Calu3 (cell line): Measurements from ENCODE around the gene SERPINA12. TPM values are rescaled to one million over a fixed set of nuclear protein-coding genes. Genes with fewer than 3 reads are reported as not detected.

Experiments
- BruUV-seq: library from RNA; stranded (reverse); fragments of 400-500 nt; replicated peaks from 2 replicates; lab custom pipeline; 2021; lab: Mats Ljungman, UMichigan
- CTCF ChIA-PET: fragments of 300-600 bp; sonication (Branson Sonifier 250); formaldehyde crosslinking; loops from one replicate; lab custom pipeline; 2022; ENCODE audit warnings: antibody characterized with exemption; lab: Charles Lee
- DNase-seq: peaks from one replicate; pipeline ENCODE4 v3.0.0; 2022
- H3K27ac Mint-ChIP-seq: one replicate; pipeline ENCODE4 v1.8.0; 2022; ENCODE audit warnings: mixed read lengths; ENCODE audit not compliant: unreplicated experiment
- H3K27me3 Mint-ChIP-seq: one replicate; pipeline ENCODE4 v1.8.0; 2022; ENCODE audit warnings: mixed read lengths; ENCODE audit not compliant: unreplicated experiment
- H3K36me3 Mint-ChIP-seq: one replicate; pipeline ENCODE4 v1.8.0; 2022; ENCODE audit warnings: mild to moderate bottlenecking, moderate library complexity, mixed read lengths; ENCODE audit not compliant: insufficient read depth, unreplicated experiment
- H3K4me1 Mint-ChIP-seq: one replicate; pipeline ENCODE4 v1.8.0; 2022; ENCODE audit warnings: mild to moderate bottlenecking, low read depth, mixed read lengths; ENCODE audit not compliant: unreplicated experiment
- H3K4me3 Mint-ChIP-seq: one replicate; pipeline ENCODE4 v1.8.0; 2022; ENCODE audit warnings: mild to moderate bottlenecking, low read depth, moderate library complexity, mixed read lengths; ENCODE audit not compliant: unreplicated experiment
- H3K9me3 Mint-ChIP-seq: one replicate; pipeline ENCODE4 v1.8.0; 2022; ENCODE audit warnings: low read depth, mixed read lengths; ENCODE audit not compliant: unreplicated experiment
- CTCF ChIP-seq: fragments of 200-600 bp; IDR thresholded peaks from one replicate; pipeline ENCODE4 v1.8.0; 2022; ENCODE audit warnings: antibody characterized with exemption; ENCODE audit not compliant: unreplicated experiment
- intact Hi-C: fragments of 100-400 bp; cut with micrococcal nuclease; formaldehyde crosslinking; loops from one replicate; pipeline ENCODE4 v1.10.0; 2022; ENCODE audit not compliant: unreplicated experiment
- total RNA-seq: library from RNA; stranded (reverse); gene quantifications from 2 replicates; pipeline ENCODE4 v1.2.3, GENCODE V29; 2022

The SERPINA12 gene
- total RNA-seq, 1 experiment from 2014 or later = not detected

- intact Hi-C loops = no loop called here
- peaks cover 64% of the 10 kb centered on the region for H3K27me3 Mint-ChIP-seq
- BruUV-seq = no TSS peak
Measured at GRCh38 chr14:94498215-94498614, 11.1 kb downstream of the SERPINA12 start.

GRCh38 chr14:94494085-94494484 is 15.2 kb downstream of the SERPINA12 start:
- CTCF ChIA-PET = no interaction called here

More at GRCh38 chr14:94498215-94498614, 11.1 kb downstream of the SERPINA12 start:
- no peak for DNase-seq
- no peaks in the 10 kb centered on the region for H3K4me1 Mint-ChIP-seq
- CTCF ChIA-PET = interaction anchor here (1.6 kb wide), 1 partner anchor 12 kb away, joined by 3 read pairs; no protein-coding TSS in a partner anchor
- H3K36me3 Mint-ChIP-seq = no peaks in the 10 kb centered on the region
- H3K27ac Mint-ChIP-seq = no peak overlapping the region
- H3K9me3 Mint-ChIP-seq = no peaks in the 10 kb centered on the region
- H3K4me3 Mint-ChIP-seq = no peak overlapping the region
- no peak for TF ChIP-seq CTCF

GRCh38 chr14:94491511-94491910 is 17.8 kb downstream of the SERPINA12 start:
- H3K27ac Mint-ChIP-seq = no peak overlapping the region
- TF ChIP-seq CTCF = no peak
- CTCF ChIA-PET = interaction anchor here (0.6 kb wide), 1 partner anchor 49 kb away, joined by 7 read pairs; no protein-coding TSS in a partner anchor
- no peak overlapping the region for H3K4me3 Mint-ChIP-seq
- BruUV-seq = no TSS peak
- H3K36me3 Mint-ChIP-seq = peaks cover 4% of the 10 kb centered on the region
- no peak for DNase-seq
- H3K4me1 Mint-ChIP-seq = no peaks in the 10 kb centered on the region
- intact Hi-C loops = no loop called here
- no peaks in the 10 kb centered on the region for H3K9me3 Mint-ChIP-seq
- H3K27me3 Mint-ChIP-seq = peaks cover 18% of the 10 kb centered on the region

More at GRCh38 chr14:94494085-94494484, 15.2 kb downstream of the SERPINA12 start:
- Mint-ChIP-seq H3K4me1 (no peaks in the 10 kb centered on the region), H3K27ac (no peak overlapping the region), H3K36me3 (no peaks in the 10 kb centered on the region), H3K9me3 (no peaks in the 10 kb centered on the region), H3K4me3 (no peak overlapping the region), H3K27me3 (peaks cover 39% of the 10 kb centered on the region)
- intact Hi-C loops = no loop called here
- no peak for TF ChIP-seq CTCF
- no peak for DNase-seq
- no TSS peak for BruUV-seq

DNA sequence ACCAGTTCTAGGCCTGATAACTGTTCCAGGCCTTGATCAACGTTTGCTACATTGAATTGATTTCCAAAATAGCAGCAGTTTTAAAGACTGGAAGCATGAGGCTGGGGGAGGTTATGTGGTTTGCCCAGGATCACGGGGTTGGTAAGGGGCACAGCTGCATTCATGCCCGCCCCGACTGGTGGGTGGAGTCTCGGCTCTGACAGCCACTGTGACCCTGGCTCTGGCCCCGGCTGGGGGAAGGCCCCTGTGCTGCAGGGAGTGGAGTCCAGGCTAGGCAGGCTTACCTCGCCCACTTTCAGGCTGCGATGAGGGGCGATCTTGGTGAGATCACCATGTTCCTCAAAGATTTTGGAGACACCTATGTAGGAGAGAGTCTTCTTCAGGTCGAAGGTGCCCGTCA is 19.9 kb downstream of the SERPINA12 start:
- DNase-seq = no peak
- Mint-ChIP-seq H3K27ac (no peak overlapping the region), H3K9me3 (no peaks in the 10 kb centered on the region), H3K4me3 (no peak overlapping the region), H3K27me3 (no peaks in the 10 kb centered on the region), H3K36me3 (peaks cover 8% of the 10 kb centered on the region), H3K4me1 (no peaks in the 10 kb centered on the region)
- CTCF ChIA-PET = interaction anchor here (0.7 kb wide), 1 partner anchor 18 kb away, joined by 3 read pairs; no protein-coding TSS in a partner anchor
- intact Hi-C loops = no loop called here
- TF ChIP-seq CTCF = no peak
- no TSS peak for BruUV-seq
